T-helper 2 cell (primary cell): ENCODE data around the gene NAA35.
"Not testable (repeated sequence)": the region's sequence is repeated elsewhere in the genome, so short reads cannot be mapped to it uniquely, and the experiment has no call there.

ENCODE experiments used
- DNase-seq, 5 experiments: peaks; one replicate each; pipeline versions ENCODE4 v3.0.0 to v3.0.0-alpha.2; 2012 to 2022
- total RNA-seq, 2 donors: gene quantifications; one replicate each; lab custom pipeline; 2026; lab: John Stamatoyannopoulos, UW

NAA35 gene
- total RNA-seq = 33.0 to 41.0 reads per million in 2 donors

- DNase-seq = peak; percentile 93 to 99 (median 98)
Measured at GRCh38 chr9:85940832-85941621, at the start of gene NAA35. Gene NAA35 (plus strand): TSS chr9:85941146. CDS start chr9:85942160, 1,014 bp downstream.

- DNase-seq = no peak
Measured at GRCh38 chr9:85892401-85892800, 48.5 kb upstream of the NAA35 start.

DNA sequence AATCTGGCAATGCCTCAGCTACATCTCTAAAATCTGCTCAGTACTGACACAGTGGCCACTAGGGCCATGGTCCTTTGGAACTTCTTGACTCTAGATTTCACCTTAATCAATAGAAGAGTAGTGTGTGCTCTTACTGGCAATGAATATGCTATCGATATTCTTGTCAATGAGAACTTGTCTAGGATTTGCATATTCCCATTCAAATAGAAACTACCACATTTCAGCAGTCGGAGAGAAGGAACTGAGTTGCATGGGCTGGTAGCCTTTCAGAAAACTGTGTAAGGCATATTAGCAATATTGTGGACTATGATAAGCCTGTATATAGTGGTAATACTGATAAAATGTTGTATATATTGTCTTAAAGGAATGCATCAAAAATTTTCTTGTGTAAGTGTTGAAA lies 45.3 kb upstream of the NAA35 start:
- DNase-seq = no peak

- DNase-seq = no peak
Measured at GRCh38 chr9:85897848-85898247, 43.1 kb upstream of the NAA35 start.

DNA sequence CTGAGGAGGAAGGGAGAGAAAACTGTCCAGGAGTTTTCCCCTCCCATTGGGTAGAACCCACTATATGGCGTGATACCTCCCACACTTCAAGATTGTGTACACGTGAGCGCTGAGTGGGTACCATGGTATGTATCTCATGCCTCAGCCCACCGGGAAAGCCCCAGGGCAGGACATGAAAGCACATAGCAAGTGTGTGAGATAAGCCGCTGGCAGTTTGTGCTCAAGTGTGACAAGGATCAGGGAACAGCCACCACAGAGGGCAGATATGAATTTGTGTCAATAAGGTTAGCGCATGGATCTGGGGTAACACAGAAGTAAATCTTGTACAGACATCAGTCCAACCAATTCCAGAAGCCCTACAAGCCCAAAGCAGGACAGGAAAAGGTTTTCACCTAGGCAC lies 42.6 kb upstream of the NAA35 start:
- peak in 1 of 5 experiments; percentile 20 for DNase-seq

GRCh38 chr9:85899388-85899787 lies 41.6 kb upstream of the NAA35 start:
- no peak for DNase-seq

GRCh38 chr9:85900504-85901201 lies 40.3 kb upstream of the NAA35 start:
- peak in 1 of 5 experiments; percentile 38 for DNase-seq

GRCh38 chr9:85904975-85905374 lies 36.0 kb upstream of the NAA35 start:
- no peak for DNase-seq

- no peak for DNase-seq
Measured at GRCh38 chr9:85905957-85906356, 35.0 kb upstream of the NAA35 start.

GRCh38 chr9:85909390-85909789 lies 31.6 kb upstream of the NAA35 start:
- DNase-seq = no peak

DNA sequence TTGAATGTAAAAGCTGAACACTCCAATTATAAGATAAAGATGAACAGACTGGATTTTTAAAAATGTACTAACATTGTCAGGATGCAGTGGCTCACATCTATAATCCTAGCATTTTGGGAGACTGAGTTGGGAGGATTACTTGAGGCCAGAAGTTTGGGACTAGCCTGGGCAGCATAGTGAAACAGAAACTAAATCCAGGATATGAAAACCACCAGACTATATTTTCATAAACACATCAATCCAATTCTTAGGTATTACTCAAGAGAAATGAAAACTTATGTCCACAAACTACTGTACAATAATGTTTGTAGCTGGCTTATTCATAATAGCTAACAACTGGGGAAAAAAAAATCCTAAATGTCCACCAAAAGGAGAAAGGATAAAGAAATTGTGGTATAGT lies 26.8 kb upstream of the NAA35 start:
- DNase-seq = peak in 1 of 5 experiments; percentile 23

- DNase-seq = no peak
Measured at GRCh38 chr9:85917756-85918155, 23.2 kb upstream of the NAA35 start.

DNA sequence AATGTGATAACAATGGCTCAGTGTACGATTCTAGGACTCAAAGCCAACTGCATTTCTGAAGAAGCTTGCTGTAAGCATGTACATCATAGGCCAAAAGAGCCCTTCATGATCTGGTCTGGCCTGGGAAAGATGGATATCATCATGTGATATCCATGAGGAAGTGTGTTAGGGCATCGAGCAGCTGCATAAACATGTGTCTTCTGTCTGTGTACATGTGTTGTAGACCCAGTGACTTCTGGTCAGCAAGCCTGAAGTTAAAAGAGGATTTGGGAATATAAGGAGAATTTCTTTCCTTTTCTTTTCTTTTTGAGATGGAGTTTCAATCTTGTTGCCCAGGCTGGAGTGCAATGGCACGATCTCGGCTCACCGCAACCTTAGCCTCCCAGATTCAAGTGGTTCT lies 15.5 kb upstream of the NAA35 start:
- no peak for DNase-seq

DNA sequence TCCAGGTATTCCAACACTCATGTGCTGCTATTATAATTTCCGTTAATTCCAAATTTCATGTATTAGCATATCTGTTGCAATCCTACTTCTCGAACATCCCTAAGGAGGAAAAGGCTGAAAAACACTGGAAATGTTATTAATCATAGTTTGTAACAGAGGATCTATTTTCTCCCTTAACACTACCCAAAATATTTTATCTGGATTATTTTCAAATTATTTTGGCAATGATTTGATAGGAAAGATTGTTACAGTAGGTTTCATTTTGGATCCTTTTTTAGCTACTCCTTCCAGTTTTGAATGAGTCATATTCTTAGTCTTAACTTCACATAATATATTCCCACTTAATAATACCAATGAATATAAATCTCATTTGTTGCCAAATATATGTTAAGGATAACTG lies 13.9 kb upstream of the NAA35 start:
- no peak for DNase-seq

GRCh38 chr9:85931495-85931894 lies 9.5 kb upstream of the NAA35 start:
- no peak for DNase-seq

GRCh38 chr9:85935950-85936349 lies 5.0 kb upstream of the NAA35 start:
- not testable (repeated sequence) for DNase-seq

GRCh38 chr9:85940275-85940831 lies 593 bp upstream of the NAA35 start:
- peak in 1 of 5 experiments; percentile 15 for DNase-seq

DNA sequence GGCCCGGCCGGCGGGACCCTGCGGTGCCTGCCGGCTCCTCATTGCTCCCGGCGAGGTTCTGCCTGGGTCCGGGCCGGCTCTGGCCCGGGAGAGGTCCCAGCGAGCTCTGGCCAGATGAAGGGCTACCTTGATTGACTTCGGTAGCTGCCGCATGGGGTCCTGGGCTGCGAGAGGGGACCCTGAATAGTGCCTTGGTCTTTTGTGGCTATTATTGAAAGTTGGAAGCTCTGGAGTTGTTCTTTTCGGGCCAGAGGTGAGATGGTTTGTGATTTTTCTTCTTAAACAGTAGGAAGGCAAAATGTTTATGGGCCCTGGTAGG lies 635 bp downstream of the NAA35 start:
- DNase-seq = no peak

- peak in 1 of 5 experiments; percentile 21 for DNase-seq
Measured at GRCh38 chr9:85941966-85942912, 1.3 kb downstream of the NAA35 start.

DNA sequence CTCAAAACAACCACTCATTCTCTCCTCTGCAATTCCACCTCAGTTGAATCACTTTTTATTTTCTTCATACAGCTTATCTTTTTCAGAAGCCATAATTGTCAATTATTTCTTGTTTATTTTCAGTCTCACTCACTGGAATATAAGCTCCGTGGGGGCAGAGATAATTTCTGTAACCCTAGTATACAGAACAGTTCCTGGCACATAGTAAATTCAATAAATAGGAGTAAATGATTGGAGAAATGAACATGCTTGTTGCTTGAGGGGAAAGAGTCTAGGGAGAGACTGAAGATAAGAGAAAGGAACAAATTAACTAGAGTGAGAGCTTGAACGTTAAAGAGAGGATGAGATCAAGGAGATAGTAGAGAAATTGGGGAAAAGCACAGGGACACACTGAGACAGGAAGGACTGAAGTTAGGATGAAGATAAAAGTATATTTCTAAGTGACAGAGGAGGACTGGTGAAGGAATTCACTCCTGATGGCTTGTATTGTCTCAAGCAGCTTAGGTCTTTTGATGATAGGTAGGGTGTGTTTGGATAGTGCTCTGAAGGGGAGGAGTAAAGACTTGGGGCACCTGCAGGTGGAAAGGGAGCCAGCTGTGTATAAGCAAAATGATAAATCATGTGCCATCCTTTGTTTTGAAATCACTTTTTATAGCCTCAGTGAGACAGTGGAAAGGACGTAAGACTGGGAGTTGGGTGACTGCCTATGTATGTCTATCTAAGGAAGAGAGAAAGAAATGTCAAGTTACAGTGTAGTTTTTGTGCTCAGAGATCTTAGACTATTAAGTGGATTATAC lies 2.2 kb downstream of the NAA35 start:
- DNase-seq = no peak

GRCh38 chr9:85943757-85944430 lies 2.9 kb downstream of the NAA35 start:
- DNase-seq = no peak
